Myocyte (in vitro differentiated cells): ENCODE measurements around the gene EDN2. TPM values are rescaled to one million over a fixed set of nuclear protein-coding genes. Genes with fewer than 3 reads are reported as not detected.

Experiments
- DNase-seq: peaks from one replicate; pipeline ENCODE4 v3.0.0-alpha.2; 2012; ENCODE audit warnings: low read depth
- total RNA-seq: library from RNA; depleted of rRNA; stranded (reverse); fragments of >200 nt; gene quantifications from 2 replicates; pipeline ENCODE4 v1.2.3, GENCODE V29; 2014

The EDN2 gene
- total RNA-seq, 1 donor from 2014 or later: not detected

- DNase-seq: peak; percentile 67
These were observed 15.1 kb upstream of the EDN2 start for GRCh38 chr1:41499591-41499990.

- peak; percentile 98 for DNase-seq
These were observed 14.3 kb upstream of the EDN2 start for GRCh38 chr1:41498804-41499203.

- no peak for DNase-seq
These were observed 13.9 kb upstream of the EDN2 start for GRCh38 chr1:41498391-41498790.

GRCh38 chr1:41497461-41498030 lies 13.1 kb upstream of the EDN2 start:
- DNase-seq: no peak

GRCh38 chr1:41497056-41497440 lies 12.6 kb upstream of the EDN2 start:
- DNase-seq: no peak

- peak; percentile 95 for DNase-seq
These were observed 11.9 kb upstream of the EDN2 start for GRCh38 chr1:41496080-41497055.

GRCh38 chr1:41495210-41495948 lies 10.9 kb upstream of the EDN2 start:
- DNase-seq: peak; percentile 68

- DNase-seq: peak; percentile 61
These were observed 10.1 kb upstream of the EDN2 start for GRCh38 chr1:41494351-41495209.

GRCh38 chr1:41493626-41494350 lies 9.3 kb upstream of the EDN2 start:
- DNase-seq: no peak

- peak; percentile 48 for DNase-seq
These were observed 8.6 kb upstream of the EDN2 start for GRCh38 chr1:41493117-41493536.

GRCh38 chr1:41492341-41492848 lies 7.9 kb upstream of the EDN2 start:
- no peak for DNase-seq

GRCh38 chr1:41490911-41491310 lies 6.4 kb upstream of the EDN2 start:
- DNase-seq: peak; percentile 70

- no peak for DNase-seq
These were observed 5.1 kb upstream of the EDN2 start for GRCh38 chr1:41489561-41489960.

- no peak for DNase-seq
These were observed 3.8 kb upstream of the EDN2 start for GRCh38 chr1:41488040-41488951.

- peak; percentile 65 for DNase-seq
These were observed 2.9 kb upstream of the EDN2 start for GRCh38 chr1:41487126-41488039.

GRCh38 chr1:41486371-41487125 lies 2.1 kb upstream of the EDN2 start:
- DNase-seq: peak; percentile 38

GRCh38 chr1:41486053-41486370 lies 1.5 kb upstream of the EDN2 start:
- DNase-seq: no peak
